Measurements from ENCODE around the gene MTFP1.
"Not testable (repeated sequence)": the region's sequence is repeated elsewhere in the genome, so short reads cannot be mapped to it uniquely, and the experiment has no call there.

Gene MTFP1

GRCh38 chr22:30425616-30426387 is at the start of gene MTFP1:
TSS of gene MTFP1 (plus strand) at chr22:30425768. CDS start at chr22:30425880, 112 bp downstream.
- DNase-seq, result peak; percentile 67

DNA sequence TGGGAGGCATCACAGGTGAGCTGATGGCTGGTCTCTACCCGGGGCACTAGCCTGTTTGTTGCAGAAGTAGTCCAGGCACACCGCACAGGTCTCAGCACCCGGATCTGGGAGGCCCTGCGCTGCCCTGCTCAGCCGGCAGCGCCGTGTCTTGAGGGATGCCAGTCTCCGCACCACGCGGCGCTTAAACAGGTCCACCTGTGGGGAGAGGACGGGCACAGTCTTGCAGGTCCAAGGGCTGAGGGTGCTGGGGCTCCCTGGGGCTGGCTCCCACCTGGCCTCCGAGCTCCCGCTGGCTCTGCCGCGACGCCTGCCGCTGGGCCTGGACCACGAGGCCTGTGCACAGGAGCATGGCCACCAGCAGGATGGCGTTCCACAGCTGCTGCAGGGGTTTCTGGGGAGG is 45.6 kb upstream of the MTFP1 start:
- DNase-seq, result no peak

- DNase-seq, result no peak
Observed at GRCh38 chr22:30381264-30381663, 44.3 kb upstream of the MTFP1 start.

DNA sequence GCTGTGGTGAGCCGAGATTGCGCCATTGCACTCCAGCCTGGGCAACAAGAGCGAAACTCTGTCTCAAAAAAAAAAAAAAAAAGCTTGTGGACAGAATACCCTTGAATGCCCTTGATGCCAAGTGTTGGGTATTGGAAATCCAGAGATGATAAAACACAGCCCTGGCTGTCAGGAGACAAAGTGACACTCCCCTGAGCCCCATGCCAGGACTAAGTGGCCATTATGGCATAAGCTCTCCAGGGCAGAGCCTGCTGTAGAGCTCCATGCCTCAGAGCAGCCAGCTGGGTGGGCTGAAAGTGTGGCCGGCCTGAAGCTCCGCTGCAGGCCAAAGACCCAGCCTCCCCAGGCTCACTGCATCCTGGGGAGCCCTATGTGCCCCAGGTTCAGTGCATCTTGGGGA is 43.2 kb upstream of the MTFP1 start:
- DNase-seq, result no peak

DNA sequence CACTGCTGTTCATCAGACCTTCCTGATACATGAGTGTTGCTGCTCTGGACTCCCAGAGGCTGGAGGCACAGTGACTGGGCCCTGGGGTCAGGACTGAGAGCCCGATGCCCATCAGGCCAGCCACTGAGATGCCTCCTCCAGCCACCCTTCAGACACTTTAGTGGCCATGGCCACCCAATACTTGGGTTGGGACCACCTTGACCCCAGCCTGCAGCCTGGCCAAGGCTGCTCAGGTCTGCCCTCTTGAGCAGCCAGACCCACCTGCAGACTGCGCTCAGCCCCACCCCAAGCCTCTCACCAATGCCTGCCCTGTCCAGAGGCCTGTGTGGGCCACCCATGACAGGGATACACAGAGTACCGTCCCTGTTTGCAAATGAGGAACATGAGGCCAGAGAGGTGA is 42.5 kb upstream of the MTFP1 start:
- DNase-seq, result no peak

- no peak for DNase-seq
Observed at GRCh38 chr22:30385942-30386341, 39.6 kb upstream of the MTFP1 start.

DNA sequence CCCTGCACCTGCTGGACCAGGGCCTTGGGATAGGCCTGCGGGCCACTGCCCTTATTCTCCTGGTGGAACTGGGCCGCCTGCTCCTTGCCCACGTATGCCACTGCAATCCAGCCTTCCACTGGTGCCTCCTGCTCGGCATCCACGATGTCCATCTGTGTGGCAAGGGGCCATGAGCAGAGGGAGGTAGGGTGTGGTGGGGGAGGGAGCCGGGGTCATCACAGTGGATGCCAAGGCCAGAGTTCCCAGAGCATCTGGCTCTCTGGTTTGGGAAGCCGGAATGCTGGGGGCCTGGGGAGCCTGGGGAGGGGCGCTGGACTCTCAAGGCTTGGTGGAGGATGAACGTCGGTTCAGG is 39.0 kb upstream of the MTFP1 start:
- DNase-seq, result no peak

DNA sequence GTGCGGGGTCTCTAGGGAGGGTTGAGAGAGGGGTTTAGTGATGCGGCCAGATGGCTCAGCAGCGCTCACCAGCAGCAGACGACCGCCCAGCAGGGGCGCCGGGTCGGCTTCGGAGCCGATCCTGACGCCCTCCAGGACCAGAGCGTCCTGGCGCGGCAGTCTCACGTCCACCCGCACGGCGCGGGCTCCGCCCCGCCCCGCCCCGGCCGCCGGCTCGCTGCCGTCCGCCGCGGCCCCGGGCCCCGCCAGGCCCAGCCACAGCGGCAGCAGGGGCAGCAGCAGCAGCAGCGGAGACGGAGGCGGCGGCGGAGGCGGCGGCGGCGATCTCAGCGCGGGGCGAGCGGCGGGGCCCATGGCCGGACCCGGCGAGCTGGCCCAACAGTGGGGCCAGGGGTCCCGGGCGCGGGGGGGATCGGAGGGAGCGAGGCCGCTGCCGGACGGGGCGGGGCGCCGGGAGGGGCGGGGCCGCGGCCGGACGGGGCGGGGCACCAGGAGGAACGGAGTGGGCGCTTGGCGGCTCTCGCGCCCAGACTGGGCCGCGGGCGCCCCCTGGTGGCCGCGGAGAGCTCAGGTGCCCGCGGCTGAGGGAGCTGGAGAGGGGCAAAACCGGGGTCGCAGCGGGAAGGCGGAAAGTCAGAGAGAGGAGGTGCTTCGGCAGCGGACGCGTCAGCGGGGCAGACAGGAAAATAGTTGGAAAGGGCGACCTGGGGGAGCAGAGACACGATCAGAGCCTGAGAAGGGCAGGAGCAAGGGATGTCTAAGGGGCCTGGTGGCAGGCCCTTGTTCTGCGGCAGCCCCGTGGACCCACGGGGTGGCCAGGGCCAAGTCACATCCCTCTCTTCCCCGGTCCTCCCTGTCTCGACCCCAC is 38.4 kb upstream of the MTFP1 start, which contains the start of gene RNF215:
Gene RNF215 (minus strand): TSS at position 452 of the 868 bp plus-strand sequence. CDS start 98 bp downstream, at position 354.
- DNase-seq, result peak; percentile 16

GRCh38 chr22:30390974-30391691 is 34.4 kb upstream of the MTFP1 start:
- DNase-seq, result peak; percentile 64

DNA sequence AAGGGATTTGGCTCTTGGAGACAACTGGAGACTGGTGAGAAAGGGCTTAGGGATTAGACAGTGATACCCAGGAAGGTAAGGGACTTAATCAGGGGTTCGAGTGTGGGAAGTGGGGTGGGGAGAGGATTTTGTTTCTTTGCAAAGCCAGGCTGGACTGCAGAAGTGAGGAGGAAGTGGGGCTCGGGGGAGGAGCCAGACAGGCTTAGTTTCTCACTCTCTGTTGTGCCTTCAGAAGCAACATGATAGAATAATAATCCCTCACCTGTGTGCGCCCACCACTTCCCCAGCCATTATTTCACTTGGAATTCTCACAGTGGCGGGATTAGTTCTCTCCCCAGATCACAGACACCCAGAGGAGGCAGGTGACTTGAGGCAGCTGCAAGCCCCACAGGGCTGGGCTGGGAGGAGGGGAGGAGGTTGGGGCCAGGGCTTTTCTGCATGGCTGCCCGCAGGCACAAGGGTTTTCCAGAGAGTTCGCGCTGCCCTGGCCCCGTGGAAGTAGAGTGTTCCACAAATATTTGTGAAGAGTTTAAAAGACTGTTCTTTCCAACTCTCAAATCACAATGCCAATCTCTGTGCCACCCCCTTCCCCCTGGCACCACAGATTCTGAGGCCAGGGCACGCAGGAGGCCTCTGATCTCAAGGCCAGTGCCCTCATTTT is 32.8 kb upstream of the MTFP1 start:
- no peak for DNase-seq

GRCh38 chr22:30393322-30393680 is 32.3 kb upstream of the MTFP1 start:
- no peak for DNase-seq

- DNase-seq, result no peak
Observed at GRCh38 chr22:30393885-30394284, 31.7 kb upstream of the MTFP1 start.

DNA sequence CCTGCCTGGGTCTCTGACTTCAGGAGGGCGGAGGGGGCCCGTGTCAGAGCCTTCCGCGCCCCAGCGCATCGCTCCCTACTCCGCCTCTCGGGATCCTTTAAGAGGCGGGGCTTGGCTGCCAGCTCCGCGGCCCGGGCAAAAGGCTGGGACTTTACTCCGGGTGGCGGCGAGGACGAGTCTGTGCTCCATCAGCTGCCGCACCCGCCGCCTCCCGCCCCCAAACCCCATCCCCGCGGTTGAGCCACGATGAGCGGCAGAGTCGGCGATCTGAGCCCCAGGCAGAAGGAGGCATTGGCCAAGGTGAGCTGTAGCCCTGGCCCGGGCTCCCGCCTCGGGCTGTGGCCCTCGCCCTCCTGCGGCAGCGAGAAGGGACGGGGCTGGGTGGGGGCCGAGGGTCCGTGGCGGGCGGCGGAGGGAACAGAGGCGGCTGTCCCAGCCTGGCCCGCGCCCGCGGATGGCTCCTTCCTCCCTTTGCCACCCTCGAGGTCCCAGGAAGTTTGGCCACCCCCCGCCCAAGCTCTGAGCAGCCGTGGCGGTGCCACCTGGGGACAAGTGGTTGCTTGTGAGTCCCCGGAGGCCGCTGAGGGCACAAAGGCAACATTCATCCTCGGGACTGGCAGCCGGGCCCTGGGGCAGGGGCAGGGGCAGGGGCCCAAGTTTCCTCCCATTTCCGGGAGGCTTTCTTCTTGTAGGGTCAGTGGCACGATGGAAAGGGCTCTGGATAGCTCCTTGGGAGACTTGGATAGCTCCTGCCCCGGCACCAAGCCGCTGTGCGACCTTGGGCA is 28.5 kb upstream of the MTFP1 start, which contains the start of gene SEC14L2:
Gene SEC14L2 (plus strand): TSS at position 148 of the 785 bp plus-strand sequence. CDS start 99 bp downstream, at position 247.
- no peak for DNase-seq

- no peak for DNase-seq
Observed at GRCh38 chr22:30397656-30398635, 27.6 kb upstream of the MTFP1 start.

DNA sequence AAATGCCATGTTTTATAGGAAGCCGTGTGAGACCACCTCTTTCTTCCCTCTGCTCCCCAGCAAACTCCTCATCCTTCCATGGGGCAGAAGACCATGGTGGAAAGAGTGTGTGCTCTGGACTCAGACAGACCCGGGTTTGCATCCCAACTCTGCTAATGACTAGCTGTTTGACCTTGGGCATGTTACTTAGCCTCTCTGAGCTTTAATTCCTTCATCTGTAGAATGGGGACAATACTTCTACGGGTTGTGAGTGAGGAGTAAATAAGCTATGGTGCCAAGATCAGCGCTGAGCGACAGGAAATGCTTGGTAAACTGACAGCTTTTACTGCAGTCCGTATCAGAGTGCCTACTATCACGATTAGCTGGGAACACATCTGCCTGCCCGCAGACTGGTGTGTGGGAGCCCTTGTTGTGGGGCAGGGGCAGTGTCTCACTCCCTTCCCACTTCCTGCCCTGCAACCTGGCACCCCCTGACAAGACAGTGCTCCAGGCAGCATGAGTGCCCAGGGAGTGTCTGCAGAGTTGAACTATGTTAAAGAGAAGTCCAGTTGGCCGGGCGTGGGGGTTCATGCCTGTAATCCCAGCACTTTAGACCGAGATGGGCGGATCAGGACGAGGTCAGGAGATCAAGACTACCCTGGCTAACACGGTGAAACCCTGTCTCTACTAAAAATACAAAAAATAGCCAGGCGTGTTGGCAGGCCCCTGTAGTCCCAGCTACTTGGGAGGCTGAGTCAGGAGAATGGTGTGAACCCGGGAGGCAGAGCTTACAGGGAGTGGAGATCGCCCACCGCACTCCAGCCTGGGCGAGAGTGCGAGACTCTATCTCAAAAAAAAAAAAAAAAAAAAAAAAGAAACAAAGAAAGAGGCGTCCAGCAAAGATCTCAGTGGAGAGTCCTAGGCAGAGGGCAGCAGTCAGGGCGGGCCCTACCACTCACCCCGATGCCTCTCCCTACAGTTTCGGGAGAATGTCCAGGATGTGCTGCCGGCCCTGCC is 26.6 kb upstream of the MTFP1 start:
- DNase-seq, result no peak

DNA sequence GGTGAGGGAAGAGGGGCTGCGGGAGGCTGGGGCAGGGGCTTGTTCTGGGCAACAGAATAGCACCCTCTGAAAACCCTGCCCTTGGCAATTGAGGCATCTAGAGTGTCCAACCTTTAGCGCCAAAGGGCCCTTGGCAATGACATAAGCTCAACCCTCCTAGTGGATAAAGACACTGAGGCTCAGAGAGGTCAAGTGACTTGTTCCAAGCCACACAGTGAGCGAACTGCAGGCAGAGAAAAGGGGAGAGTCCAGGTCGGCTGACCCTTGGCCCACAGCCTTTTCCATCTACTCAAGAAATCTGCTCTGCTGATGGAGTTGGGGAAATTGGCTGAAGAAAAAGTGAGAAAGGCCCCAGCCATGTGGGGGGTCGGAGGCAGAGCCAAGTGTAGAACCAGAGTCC is 25.9 kb upstream of the MTFP1 start:
- no peak for DNase-seq

DNA sequence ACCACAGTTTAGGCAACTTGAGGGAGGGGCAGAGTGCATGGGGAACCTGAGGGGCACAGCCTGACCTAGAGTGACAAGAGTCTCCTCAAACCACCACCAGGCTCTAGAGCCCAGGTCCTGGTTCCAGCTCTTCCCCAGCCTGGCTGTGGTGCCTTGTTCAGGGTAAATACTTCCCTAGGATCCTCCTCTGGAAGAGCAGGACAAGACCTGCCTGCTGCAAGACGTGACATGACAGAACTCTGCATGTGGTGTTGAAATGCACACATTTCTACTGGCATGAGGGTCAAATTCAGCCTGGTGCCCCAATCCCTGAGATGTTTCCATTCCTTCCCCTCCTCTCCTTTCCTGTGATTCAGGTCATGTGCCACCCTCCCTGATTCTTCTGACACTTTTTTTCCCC is 25.4 kb upstream of the MTFP1 start:
- DNase-seq, result no peak

GRCh38 chr22:30401024-30401423 is 24.5 kb upstream of the MTFP1 start:
- not testable (repeated sequence) for DNase-seq

- DNase-seq, result no peak
Observed at GRCh38 chr22:30402028-30402765, 23.4 kb upstream of the MTFP1 start.

Measured in GF-D8 (cell line).